Panc1 (cell line): ENCODE measurements around the gene RIN1. TPM values are rescaled to one million over a fixed set of nuclear protein-coding genes. Genes with fewer than 3 reads are reported as not detected.

Experiments
- ATAC-seq: fragments of 200-7000 bp; cut with Tn5 transposase; 2 replicates; pipeline ENCODE4 v1.9.1; 2020; ENCODE audit warnings: mild to moderate bottlenecking, moderate library complexity
- BruUV-seq: library from RNA; stranded (reverse); fragments of 400-500 nt; replicated peaks from 2 replicates; lab custom pipeline; 2021; lab: Mats Ljungman, UMichigan
- CTCF ChIA-PET: fragments of 300-600 bp; sonication (Branson Sonifier 250); formaldehyde crosslinking; loops from one replicate; lab custom pipeline; 2022; ENCODE audit warnings: antibody characterized with exemption; lab: Charles Lee
- POLR2A ChIA-PET: fragments of 300-600 bp; sonication (Branson Sonifier 250); formaldehyde crosslinking; loops from one replicate; lab custom pipeline; 2022; ENCODE audit warnings: antibody characterized with exemption; lab: Charles Lee
- DNase-seq: peaks from one replicate; pipeline ENCODE4 v3.0.0-alpha.2; 2010; ENCODE audit warnings: low read depth, low spot score
- H3K27ac ChIP-seq: 2 replicates; pipeline ENCODE4 v1.5.1; 2011; ENCODE audit warnings: mild to moderate bottlenecking, low read length, inconsistent platforms
- H3K27me3 ChIP-seq: fragments of 200-500 bp; sonication (Bioruptor generic); 2 replicates; pipeline ENCODE4 v1.6.0; 2014; ENCODE audit warnings: low read length, inconsistent platforms; ENCODE audit not compliant: control insufficient read depth, insufficient read depth
- H3K36me3 ChIP-seq: fragments of 200-500 bp; sonication (Bioruptor generic); 2 replicates; pipeline ENCODE4 v1.5.1; 2014; ENCODE audit warnings: inconsistent platforms, mild to moderate bottlenecking, low read length, moderate library complexity; ENCODE audit not compliant: control insufficient read depth, insufficient read depth
- H3K4me1 ChIP-seq: 2 replicates; pipeline ENCODE4 v1.5.1; 2011; ENCODE audit warnings: inconsistent platforms, mild to moderate bottlenecking, low read length, moderate library complexity; ENCODE audit not compliant: control insufficient read depth, insufficient read depth
- H3K4me3 ChIP-seq, 2 experiments: 2 replicates each; pipeline ENCODE4 v1.5.1; 2011 to 2012; ENCODE audit warnings: low read depth in 2 of 2, low read length in 2 of 2, mild to moderate bottlenecking in 2 of 2, inconsistent platforms in 1 of 2, moderate library complexity in 1 of 2
- H3K9me3 ChIP-seq: fragments of 200-500 bp; sonication (Bioruptor generic); 2 replicates; pipeline ENCODE4 v1.5.1; 2014; ENCODE audit warnings: low read depth, mild to moderate bottlenecking, inconsistent platforms, low read length, moderate library complexity; ENCODE audit not compliant: control insufficient read depth, insufficient read depth
- CTCF ChIP-seq: fragments of 450-650 bp; IDR thresholded peaks from 2 replicates; pipeline ENCODE4 v1.5.1; 2017; ENCODE audit warnings: mild to moderate bottlenecking
- POLR2AphosphoS5 ChIP-seq: IDR thresholded peaks from 2 replicates; pipeline ENCODE4 v1.6.1; 2012; ENCODE audit warnings: mild to moderate bottlenecking, low read depth, low read length, moderate library complexity
- REST ChIP-seq, 2 experiments: IDR thresholded peaks; 2 replicates each; pipeline ENCODE4 v1.6.1; 2011 to 2012; ENCODE audit warnings: low read depth in 2 of 2, control low read depth in 1 of 2, low read length in 1 of 2, mild to moderate bottlenecking in 1 of 2, moderate library complexity in 1 of 2; ENCODE audit not compliant: insufficient read depth in 1 of 2
- SIN3A ChIP-seq: IDR thresholded peaks from 2 replicates; pipeline ENCODE4 v1.6.1; 2012; ENCODE audit warnings: low read depth, mild to moderate bottlenecking, low read length, moderate library complexity, borderline replicate concordance; ENCODE audit not compliant: insufficient read depth
- TCF7L2 ChIP-seq: IDR thresholded peaks from 2 replicates; pipeline ENCODE4 v1.6.1; 2011; ENCODE audit warnings: mild to moderate bottlenecking, low read depth, low read length, inconsistent platforms
- in situ Hi-C: cut with HindIII; loops from 2 replicates; pipeline ENCODE4 v1.10.0; 2016; ENCODE audit warnings: low sequenced_read_pairs, low pct_unique_long_range_greater_than_20kb
- intact Hi-C: fragments of 100-400 bp; cut with micrococcal nuclease; formaldehyde crosslinking; loops from one replicate; pipeline ENCODE4 v1.10.0; 2022; ENCODE audit not compliant: unreplicated experiment
- total RNA-seq: library from RNA; stranded (reverse); gene quantifications from one replicate; pipeline ENCODE4 v1.2.1, GENCODE V29; 2021; ENCODE audit not compliant: unreplicated experiment

Gene RIN1
- total RNA-seq, 1 experiment from 2014 or later = 21.7 TPM

- H3K4me1 ChIP-seq = peaks cover 8% of the 10 kb centered on the region
- DNase-seq = no peak
- no peak overlapping the region for H3K27ac ChIP-seq
- intact Hi-C loops (no loop called here), in situ Hi-C loops (no loop called here)
- H3K4me3 ChIP-seq = no peak overlapping the region
- no peaks in the 10 kb centered on the region for H3K9me3 ChIP-seq
- no TSS peak for BruUV-seq
- ATAC-seq = peak; percentile 55
- H3K36me3 ChIP-seq = no peaks in the 10 kb centered on the region
- TF ChIP-seq SIN3A (no peak), CTCF (peak; percentile 99)
- no peaks in the 10 kb centered on the region for H3K27me3 ChIP-seq
- ChIA-PET POLR2A (no interaction called here), CTCF (interaction anchor here (0.6 to 1.7 kb wide), 7 partner anchors 22 to 312 kb away, joined by 3 to 6 read pairs (median 4); partner anchors contain the start of genes DPP3 and SF3B2)
Measured at GRCh38 chr11:66363805-66364535, 27.7 kb upstream of the RIN1 start.

GRCh38 chr11:66363187-66363601 lies 27.0 kb upstream of the RIN1 start:
- TF ChIP-seq TCF7L2 = no peak
- TF ChIP-seq POLR2AphosphoS5 = 0 out of 2 replicates have a peak, but pooled peaks have one; percentile 10
- no TSS peak for BruUV-seq
- no peaks in the 10 kb centered on the region for H3K9me3 ChIP-seq
- ATAC-seq = peak; percentile 6; the same call in 1 of the 2 replicates
- no peaks in the 10 kb centered on the region for H3K27me3 ChIP-seq
- no peak overlapping the region for H3K27ac ChIP-seq
- POLR2A ChIA-PET = interaction anchor here (0.7 kb wide), 1 partner anchor 103 kb away, joined by 3 read pairs; the partner anchor contains the start of gene PELI3
- peaks cover 8% of the 10 kb centered on the region for H3K4me1 ChIP-seq
- in situ Hi-C loops = no loop called here
- no peaks in the 10 kb centered on the region for H3K36me3 ChIP-seq
- intact Hi-C loops = no loop called here
- CTCF ChIA-PET = interaction anchor here (0.5 to 1.7 kb wide), 8 partner anchors 21 to 923 kb away, joined by 3 to 6 read pairs (median 3); partner anchors contain the start of gene SF3B2
- DNase-seq = no peak
- H3K4me3 ChIP-seq = no peak overlapping the region

GRCh38 chr11:66362481-66363147 lies 26.4 kb upstream of the RIN1 start:
- ChIA-PET CTCF (interaction anchor here (0.6 to 1.7 kb wide), 5 partner anchors 20 to 311 kb away, joined by 3 to 6 read pairs (median 4); partner anchors contain the start of gene SF3B2), POLR2A (interaction anchor here (0.7 kb wide), 1 partner anchor 104 kb away, joined by 3 read pairs; the partner anchor contains the start of gene PELI3)
- Histone ChIP-seq H3K4me3 (no peak overlapping the region), H3K27ac (no peak overlapping the region), H3K4me1 (peaks cover 8% of the 10 kb centered on the region), H3K27me3 (no peaks in the 10 kb centered on the region), H3K36me3 (no peaks in the 10 kb centered on the region), H3K9me3 (no peaks in the 10 kb centered on the region)
- TF ChIP-seq SIN3A (no peak), REST (IDR thresholded peaks at IDR 0.05; ENCODE audit: insufficient read depth in 1 of 2, low read depth in 2 of 2, low read length in 1 of 2) (no peak), POLR2AphosphoS5 (peak; percentile 41; the same call in 1 of the 2 replicates), TCF7L2 (no peak)
- DNase-seq = no peak
- in situ Hi-C loops = no loop called here
- intact Hi-C loops = no loop called here
- BruUV-seq = no TSS peak
- ATAC-seq = no peak
